Adipocyte (in vitro differentiated cells): ENCODE results near the gene PBX3.

Source experiments
- DNase-seq: peaks from one replicate; pipeline ENCODE4 v3.0.0-alpha.2; 2015; ENCODE audit warnings: low read depth
- H3K27me3 ChIP-seq: replicated peaks from 2 replicates; pipeline ENCODE4 v1.7.0; 2013; ENCODE audit warnings: mild to moderate bottlenecking, low read length, moderate library complexity; ENCODE audit not compliant: control insufficient read depth, insufficient read depth
- H3K36me3 ChIP-seq: 2 replicates; pipeline ENCODE4 v1.7.0; 2013; ENCODE audit warnings: low read length, mild to moderate bottlenecking, moderate library complexity; ENCODE audit not compliant: control insufficient read depth, insufficient read depth, severe bottlenecking
- H3K4me1 ChIP-seq: 2 replicates; pipeline ENCODE4 v1.7.0; 2013; ENCODE audit warnings: mild to moderate bottlenecking, low read length, moderate library complexity; ENCODE audit not compliant: control insufficient read depth, insufficient read depth
- H3K4me3 ChIP-seq: 2 replicates; pipeline ENCODE4 v1.7.0; 2013; ENCODE audit warnings: mild to moderate bottlenecking, low read length, moderate library complexity
- H3K9ac ChIP-seq: 2 replicates; pipeline ENCODE4 v1.7.0; 2013; ENCODE audit warnings: mild to moderate bottlenecking, low read length, moderate library complexity
- H3K9me3 ChIP-seq: 2 replicates; pipeline ENCODE4 v1.7.0; 2013; ENCODE audit warnings: mild to moderate bottlenecking, low read length, moderate library complexity; ENCODE audit not compliant: control insufficient read depth

The PBX3 gene

GRCh38 chr9:125959315-125959714 is 212.1 kb downstream of the PBX3 start:
- Histone ChIP-seq H3K9ac (no peak overlapping the region), H3K27me3 (no peaks in the 10 kb centered on the region), H3K36me3 (peaks cover 13% of the 10 kb centered on the region), H3K4me1 (peaks cover 5% of the 10 kb centered on the region), H3K9me3 (no peaks in the 10 kb centered on the region), H3K4me3 (no peak overlapping the region)
- DNase-seq: no peak

DNA sequence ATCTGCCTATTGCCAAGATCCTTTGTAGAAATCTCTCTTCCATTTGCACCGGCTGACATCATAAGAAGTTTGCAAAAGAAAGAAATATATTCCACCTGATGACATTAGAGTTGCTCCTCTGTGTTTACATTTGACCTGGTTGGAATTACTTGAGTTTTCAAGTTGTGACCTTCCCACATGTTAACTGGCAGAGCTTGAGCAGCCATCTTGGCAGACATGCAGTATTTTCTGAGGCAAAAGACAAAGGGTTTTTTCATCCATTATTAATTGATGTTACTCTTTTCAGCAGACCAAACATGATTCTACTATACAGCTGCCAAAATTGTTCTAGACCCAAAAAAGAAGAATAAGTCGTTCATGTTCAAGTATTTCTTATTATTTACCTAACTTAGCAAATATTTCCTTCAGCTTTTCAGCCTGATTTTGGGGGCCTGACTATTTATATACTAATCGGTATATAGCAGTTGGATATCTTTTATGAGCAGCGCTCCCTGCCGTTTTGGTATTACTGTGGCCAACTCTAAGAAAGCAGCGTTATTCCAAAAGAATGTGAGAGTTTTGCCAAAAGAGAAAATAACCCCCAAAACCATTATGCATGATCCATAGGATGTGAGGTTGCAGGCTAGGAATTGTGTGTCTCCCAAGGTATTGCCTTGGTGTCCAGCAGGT is 212.9 kb downstream of the PBX3 start:
- Histone ChIP-seq H3K9ac (no peak overlapping the region), H3K4me1 (peaks cover 5% of the 10 kb centered on the region)
- no peak for DNase-seq

DNA sequence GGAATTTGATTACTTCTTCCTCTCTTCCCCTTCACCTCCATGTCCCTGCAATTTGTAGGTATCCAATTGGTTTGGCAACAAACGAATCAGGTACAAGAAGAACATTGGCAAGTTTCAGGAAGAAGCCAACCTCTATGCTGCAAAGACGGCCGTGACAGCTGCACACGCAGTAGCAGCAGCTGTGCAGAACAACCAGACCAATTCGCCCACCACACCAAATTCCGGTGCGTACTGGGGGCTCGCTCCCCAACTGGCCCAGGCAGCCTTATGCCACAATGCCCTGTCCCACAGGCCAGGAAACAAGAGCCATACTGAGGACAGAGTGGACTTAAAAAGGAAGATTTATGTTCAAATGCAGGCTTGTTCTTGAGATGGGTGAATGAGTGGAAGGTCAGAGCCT is 213.5 kb downstream of the PBX3 start:
- Histone ChIP-seq H3K4me3 (no peak overlapping the region), H3K9me3 (no peaks in the 10 kb centered on the region), H3K27me3 (no peaks in the 10 kb centered on the region), H3K36me3 (peaks cover 22% of the 10 kb centered on the region), H3K9ac (no peak overlapping the region), H3K4me1 (peaks cover 5% of the 10 kb centered on the region)
- DNase-seq: no peak

More for the DNA sequence above, 212.9 kb downstream of the PBX3 start:
- Histone ChIP-seq H3K4me3 (no peak overlapping the region), H3K27me3 (no peaks in the 10 kb centered on the region), H3K9me3 (no peaks in the 10 kb centered on the region), H3K36me3 (peaks cover 21% of the 10 kb centered on the region)

DNA sequence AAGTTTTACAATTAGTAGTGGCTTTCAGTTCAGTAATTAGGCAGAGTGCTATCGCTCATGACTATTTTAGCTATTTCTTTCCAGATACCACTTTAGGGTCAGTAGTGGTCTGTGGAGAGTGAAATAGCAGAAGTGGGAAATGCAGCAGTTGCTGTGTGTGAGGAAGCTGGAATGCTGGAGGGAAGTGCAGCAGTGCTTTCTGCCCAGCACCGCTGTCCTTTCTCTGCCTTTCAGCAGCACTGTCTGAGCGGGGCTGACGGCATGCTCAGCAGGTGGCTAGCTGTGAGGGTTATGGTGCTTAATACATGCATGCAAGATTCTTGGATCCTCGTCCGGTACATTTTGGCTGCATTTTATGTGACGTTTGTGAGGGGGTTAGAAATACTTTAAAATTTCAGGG is 213.9 kb downstream of the PBX3 start:
- DNase-seq: no peak
- H3K9me3 ChIP-seq: no peaks in the 10 kb centered on the region
- no peaks in the 10 kb centered on the region for H3K27me3 ChIP-seq
- no peak overlapping the region for H3K4me3 ChIP-seq
- H3K4me1 ChIP-seq: peaks cover 5% of the 10 kb centered on the region
- H3K36me3 ChIP-seq: peaks cover 22% of the 10 kb centered on the region
- H3K9ac ChIP-seq: no peak overlapping the region

GRCh38 chr9:125963932-125964331 is 216.8 kb downstream of the PBX3 start:
- Histone ChIP-seq H3K27me3 (no peaks in the 10 kb centered on the region), H3K4me3 (no peak overlapping the region), H3K9ac (no peak overlapping the region), H3K36me3 (peaks cover 28% of the 10 kb centered on the region), H3K4me1 (peaks cover 5% of the 10 kb centered on the region), H3K9me3 (no peaks in the 10 kb centered on the region)
- DNase-seq: no peak

GRCh38 chr9:125964702-125965225 is 217.6 kb downstream of the PBX3 start:
- Histone ChIP-seq H3K4me1 (peaks cover 5% of the 10 kb centered on the region), H3K36me3 (peaks cover 28% of the 10 kb centered on the region), H3K27me3 (no peaks in the 10 kb centered on the region), H3K9ac (no peak overlapping the region), H3K4me3 (no peak overlapping the region), H3K9me3 (no peaks in the 10 kb centered on the region)
- DNase-seq: no peak

GRCh38 chr9:125965477-125965876 is 218.3 kb downstream of the PBX3 start:
- DNase-seq: no peak
- no peak overlapping the region for H3K4me3 ChIP-seq

DNA sequence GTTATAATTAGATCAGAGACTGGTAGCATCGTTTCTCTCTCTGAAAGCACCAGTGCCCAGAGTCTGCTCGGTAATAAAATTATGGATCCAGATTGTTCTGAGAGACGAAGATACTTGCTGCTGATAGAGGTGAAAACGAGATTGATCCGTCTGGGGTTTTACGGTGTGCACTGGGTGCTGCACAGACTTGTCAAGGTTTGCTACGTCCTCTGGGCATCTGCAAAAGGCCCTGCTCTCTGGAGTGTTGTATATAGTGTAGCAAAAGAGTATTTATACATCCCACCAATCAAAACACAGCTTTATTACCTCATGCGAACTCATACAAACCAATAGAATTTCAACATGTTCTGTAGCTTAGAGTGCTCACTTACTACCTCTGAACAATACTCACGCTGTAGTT is 219.3 kb downstream of the PBX3 start:
- H3K9ac ChIP-seq: no peak overlapping the region
- DNase-seq: no peak
- H3K4me1 ChIP-seq: no peaks in the 10 kb centered on the region

More at GRCh38 chr9:125965477-125965876, 218.3 kb downstream of the PBX3 start:
- Histone ChIP-seq H3K4me1 (no peaks in the 10 kb centered on the region), H3K27me3 (no peaks in the 10 kb centered on the region), H3K36me3 (peaks cover 28% of the 10 kb centered on the region), H3K9ac (no peak overlapping the region), H3K9me3 (no peaks in the 10 kb centered on the region)

DNA sequence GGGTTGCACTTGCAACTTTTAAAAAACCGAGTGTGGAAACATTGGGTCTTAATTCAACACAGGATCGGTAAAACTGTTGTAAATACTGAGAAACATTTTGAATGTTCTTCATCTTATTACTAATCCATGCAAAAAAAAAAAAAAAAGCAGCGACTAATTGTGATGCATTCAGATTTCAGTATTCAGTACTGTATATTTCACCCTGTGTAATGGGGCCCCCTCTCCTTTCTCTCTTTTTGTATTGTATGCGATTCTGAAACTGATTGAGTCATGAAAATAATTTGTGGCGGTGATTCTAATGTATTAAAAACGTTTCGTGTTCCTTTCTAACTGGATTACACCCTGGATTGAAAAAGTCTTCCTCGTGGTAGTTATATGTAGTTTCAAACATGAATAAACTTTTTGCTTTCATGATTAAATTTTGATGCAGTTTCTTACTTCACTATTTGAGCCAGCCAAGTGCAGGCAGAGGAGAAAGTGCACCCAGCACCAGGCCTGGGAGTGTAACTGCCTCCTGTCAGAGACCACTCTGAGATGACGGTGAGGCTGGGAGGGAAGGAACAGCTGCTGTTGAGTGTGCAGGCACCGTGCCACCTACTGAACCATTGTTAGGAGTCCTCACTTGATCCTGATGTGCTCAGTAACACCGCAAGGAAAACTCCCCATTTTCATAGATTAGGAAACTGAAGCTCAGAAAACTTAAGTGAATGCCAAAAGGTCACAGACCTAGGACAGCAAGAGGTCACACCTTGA is 220.0 kb downstream of the PBX3 start:
- Histone ChIP-seq H3K27me3 (no peaks in the 10 kb centered on the region), H3K36me3 (peaks cover 26% of the 10 kb centered on the region), H3K9ac (no peak overlapping the region), H3K4me1 (no peaks in the 10 kb centered on the region), H3K4me3 (no peak overlapping the region), H3K9me3 (no peaks in the 10 kb centered on the region)
- no peak for DNase-seq

More for the DNA sequence above, 219.3 kb downstream of the PBX3 start:
- Histone ChIP-seq H3K9me3 (no peaks in the 10 kb centered on the region), H3K27me3 (no peaks in the 10 kb centered on the region), H3K36me3 (peaks cover 28% of the 10 kb centered on the region), H3K4me3 (no peak overlapping the region)

DNA sequence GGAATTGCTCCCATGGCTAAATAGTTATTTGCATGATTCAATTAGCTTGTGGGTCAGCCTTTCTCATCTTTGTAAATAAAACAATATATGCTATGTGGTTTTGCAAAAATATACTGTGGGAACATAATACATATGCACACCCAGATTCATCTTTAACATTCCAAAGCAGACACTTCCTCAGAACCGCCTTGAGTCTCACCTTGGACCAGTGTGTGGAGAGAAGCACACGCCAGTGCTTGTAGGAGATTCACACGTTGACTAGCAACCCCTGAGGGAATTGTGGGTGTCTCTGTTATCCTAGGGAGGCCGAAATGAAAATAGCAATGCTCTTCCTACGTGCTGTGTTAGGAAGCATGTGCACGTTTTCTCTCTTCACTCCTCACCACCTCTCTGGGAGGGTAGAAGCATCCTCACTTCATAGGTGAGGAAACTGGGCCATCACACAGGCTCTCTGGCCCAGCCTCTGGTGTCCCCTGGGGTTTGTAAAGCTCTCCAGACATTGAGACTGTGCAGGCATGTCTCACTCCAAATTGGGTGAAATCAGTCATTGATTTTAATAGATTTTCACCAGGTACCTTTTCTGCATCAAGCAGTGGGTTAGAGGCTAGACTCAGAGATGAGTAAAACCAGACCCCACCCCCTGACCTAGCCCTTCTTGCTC is 221.7 kb downstream of the PBX3 start:
- no peak for DNase-seq
- no peaks in the 10 kb centered on the region for H3K27me3 ChIP-seq
- H3K9ac ChIP-seq: no peak overlapping the region
- peaks cover 18% of the 10 kb centered on the region for H3K36me3 ChIP-seq
- H3K9me3 ChIP-seq: no peaks in the 10 kb centered on the region
- H3K4me1 ChIP-seq: no peaks in the 10 kb centered on the region
- H3K4me3 ChIP-seq: no peak overlapping the region

DNA sequence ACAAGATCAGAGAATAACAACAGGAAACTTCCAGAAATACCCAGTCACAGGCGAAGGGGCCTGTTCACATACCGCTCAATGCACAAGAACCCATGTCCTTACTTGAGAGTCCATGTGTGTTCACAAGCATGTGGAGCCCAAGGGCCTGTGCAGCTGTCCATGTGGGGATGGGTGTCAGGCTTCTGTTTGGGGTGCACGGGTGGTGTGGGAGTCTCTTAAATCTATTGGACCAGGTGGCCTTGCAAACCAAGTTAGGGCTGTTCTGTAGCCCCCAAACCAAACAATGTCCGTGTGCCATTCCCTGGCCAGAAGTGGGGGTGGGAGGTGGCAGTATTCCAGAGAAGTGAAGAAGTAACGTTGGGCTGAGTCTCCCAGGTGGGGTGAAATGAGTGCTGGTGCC is 222.3 kb downstream of the PBX3 start:
- H3K9me3 ChIP-seq: no peaks in the 10 kb centered on the region
- peaks cover 13% of the 10 kb centered on the region for H3K36me3 ChIP-seq
- DNase-seq: no peak
- H3K4me1 ChIP-seq: no peaks in the 10 kb centered on the region
- H3K4me3 ChIP-seq: no peak overlapping the region
- no peaks in the 10 kb centered on the region for H3K27me3 ChIP-seq
- no peak overlapping the region for H3K9ac ChIP-seq
